ENCODE measurements around the gene ST14.

DNA sequence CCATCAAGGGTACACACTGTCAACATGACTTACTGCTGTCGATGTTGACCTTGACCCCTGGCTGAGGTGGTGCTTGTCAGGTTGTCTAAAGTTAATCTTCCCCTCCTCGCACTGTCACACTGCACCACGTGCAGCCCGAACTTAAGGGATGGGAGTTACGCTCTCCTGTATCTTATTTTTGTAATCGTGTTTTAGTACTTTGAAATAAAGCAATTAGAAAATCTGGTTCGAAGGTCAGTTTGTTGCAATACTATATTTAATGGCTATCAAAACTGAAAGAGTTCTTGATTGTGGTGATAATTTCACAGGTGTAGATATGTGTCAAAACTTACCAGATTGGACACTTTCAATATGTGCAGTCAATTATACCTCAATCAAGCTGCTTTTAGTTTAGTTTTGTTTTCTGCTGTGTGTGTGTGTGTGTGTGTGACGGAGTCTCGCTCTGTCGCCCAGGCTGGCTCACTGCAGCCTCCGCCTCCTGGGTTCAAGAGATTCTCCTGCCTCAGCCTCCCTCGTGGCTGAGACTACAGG is 10.7 kb upstream of the ST14 start:
- TF ChIP-seq, protein P1, sequence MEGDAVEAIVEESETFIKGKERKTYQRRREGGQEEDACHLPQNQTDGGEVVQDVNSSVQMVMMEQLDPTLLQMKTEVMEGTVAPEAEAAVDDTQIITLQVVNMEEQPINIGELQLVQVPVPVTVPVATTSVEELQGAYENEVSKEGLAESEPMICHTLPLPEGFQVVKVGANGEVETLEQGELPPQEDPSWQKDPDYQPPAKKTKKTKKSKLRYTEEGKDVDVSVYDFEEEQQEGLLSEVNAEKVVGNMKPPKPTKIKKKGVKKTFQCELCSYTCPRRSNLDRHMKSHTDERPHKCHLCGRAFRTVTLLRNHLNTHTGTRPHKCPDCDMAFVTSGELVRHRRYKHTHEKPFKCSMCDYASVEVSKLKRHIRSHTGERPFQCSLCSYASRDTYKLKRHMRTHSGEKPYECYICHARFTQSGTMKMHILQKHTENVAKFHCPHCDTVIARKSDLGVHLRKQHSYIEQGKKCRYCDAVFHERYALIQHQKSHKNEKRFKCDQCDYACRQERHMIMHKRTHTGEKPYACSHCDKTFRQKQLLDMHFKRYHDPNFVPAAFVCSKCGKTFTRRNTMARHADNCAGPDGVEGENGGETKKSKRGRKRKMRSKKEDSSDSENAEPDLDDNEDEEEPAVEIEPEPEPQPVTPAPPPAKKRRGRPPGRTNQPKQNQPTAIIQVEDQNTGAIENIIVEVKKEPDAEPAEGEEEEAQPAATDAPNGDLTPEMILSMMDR (IDR thresholded peaks at IDR 0.05), result no peak
- no peak for TF ChIP-seq EZH2 (IDR thresholded peaks at IDR 0.05; ENCODE audit: borderline replicate concordance, insufficient read depth, low read depth, low read length, poor library complexity, severe bottlenecking)
